ENCODE measurements around the gene VAMP5. TPM values are rescaled to one million over a fixed set of nuclear protein-coding genes. Genes with fewer than 3 reads are reported as not detected.

Gene VAMP5
- total and polyA plus RNA-seq, 9 of the 15 experiments (the other 6 are each of a cell fraction or from before 2014, with no cell fraction given) = 0.54 to 1.9 (median 1.5) TPM; not detected in 2

DNA sequence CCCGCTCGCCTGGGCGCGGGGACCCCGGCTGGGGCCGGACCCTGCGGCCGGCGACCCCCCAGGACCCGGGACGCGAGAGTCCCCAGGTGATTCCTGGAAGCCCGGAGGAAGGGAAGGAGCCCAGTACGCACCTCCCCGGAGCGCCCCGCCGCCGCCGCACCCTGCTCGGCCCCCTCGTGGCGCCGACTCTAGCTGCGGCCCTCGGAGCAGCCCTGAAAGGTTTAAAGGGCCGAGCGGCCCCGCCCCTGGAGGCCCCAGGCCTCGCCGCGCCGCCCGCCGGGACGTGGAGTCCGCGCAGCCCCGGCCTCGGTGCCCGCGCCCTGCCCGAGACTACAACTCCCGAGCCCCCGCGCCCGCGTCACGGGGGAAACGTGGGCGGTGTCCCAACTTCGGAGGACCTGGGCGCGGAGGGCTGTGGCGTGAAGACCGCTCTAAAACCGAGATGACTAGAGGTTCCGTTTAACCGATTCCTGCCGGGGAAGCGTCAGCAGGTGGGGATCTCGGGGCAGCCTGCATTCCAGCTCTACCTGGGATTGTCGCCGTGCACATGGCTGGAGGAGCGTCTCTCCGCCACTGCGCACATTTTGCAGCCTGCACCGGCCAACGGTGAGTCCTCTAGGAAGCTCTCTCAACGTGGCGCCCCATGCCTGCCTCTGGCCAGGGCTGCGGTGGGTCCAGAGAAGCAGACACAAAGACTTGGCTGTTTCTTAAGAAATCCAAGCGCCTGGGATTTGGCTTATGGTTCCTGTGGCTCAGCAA lies 18.4 kb downstream of the VAMP5 start, which contains the start of gene TMEM150A (continued):
- TF ChIP-seq, protein P1, sequence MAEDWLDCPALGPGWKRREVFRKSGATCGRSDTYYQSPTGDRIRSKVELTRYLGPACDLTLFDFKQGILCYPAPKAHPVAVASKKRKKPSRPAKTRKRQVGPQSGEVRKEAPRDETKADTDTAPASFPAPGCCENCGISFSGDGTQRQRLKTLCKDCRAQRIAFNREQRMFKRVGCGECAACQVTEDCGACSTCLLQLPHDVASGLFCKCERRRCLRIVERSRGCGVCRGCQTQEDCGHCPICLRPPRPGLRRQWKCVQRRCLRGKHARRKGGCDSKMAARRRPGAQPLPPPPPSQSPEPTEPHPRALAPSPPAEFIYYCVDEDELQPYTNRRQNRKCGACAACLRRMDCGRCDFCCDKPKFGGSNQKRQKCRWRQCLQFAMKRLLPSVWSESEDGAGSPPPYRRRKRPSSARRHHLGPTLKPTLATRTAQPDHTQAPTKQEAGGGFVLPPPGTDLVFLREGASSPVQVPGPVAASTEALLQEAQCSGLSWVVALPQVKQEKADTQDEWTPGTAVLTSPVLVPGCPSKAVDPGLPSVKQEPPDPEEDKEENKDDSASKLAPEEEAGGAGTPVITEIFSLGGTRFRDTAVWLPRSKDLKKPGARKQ (CRISPR knock-in tag; IDR thresholded peaks at IDR 0.05) = no peak
- TF ChIP-seq HNRNPK (IDR thresholded peaks at IDR 0.05; ENCODE audit: low read depth, low read length, poor library complexity, severe bottlenecking) (no peak), ZFP1 (CRISPR knock-in tag; IDR thresholded peaks at IDR 0.05) (no peak), GMEB1 (CRISPR knock-in tag; IDR thresholded peaks at IDR 0.05) (peak; percentile 58), FOXP4 (CRISPR knock-in tag; IDR thresholded peaks at IDR 0.05; ENCODE audit: borderline replicate concordance) (no peak)
- TF ChIP-seq, protein P2, sequence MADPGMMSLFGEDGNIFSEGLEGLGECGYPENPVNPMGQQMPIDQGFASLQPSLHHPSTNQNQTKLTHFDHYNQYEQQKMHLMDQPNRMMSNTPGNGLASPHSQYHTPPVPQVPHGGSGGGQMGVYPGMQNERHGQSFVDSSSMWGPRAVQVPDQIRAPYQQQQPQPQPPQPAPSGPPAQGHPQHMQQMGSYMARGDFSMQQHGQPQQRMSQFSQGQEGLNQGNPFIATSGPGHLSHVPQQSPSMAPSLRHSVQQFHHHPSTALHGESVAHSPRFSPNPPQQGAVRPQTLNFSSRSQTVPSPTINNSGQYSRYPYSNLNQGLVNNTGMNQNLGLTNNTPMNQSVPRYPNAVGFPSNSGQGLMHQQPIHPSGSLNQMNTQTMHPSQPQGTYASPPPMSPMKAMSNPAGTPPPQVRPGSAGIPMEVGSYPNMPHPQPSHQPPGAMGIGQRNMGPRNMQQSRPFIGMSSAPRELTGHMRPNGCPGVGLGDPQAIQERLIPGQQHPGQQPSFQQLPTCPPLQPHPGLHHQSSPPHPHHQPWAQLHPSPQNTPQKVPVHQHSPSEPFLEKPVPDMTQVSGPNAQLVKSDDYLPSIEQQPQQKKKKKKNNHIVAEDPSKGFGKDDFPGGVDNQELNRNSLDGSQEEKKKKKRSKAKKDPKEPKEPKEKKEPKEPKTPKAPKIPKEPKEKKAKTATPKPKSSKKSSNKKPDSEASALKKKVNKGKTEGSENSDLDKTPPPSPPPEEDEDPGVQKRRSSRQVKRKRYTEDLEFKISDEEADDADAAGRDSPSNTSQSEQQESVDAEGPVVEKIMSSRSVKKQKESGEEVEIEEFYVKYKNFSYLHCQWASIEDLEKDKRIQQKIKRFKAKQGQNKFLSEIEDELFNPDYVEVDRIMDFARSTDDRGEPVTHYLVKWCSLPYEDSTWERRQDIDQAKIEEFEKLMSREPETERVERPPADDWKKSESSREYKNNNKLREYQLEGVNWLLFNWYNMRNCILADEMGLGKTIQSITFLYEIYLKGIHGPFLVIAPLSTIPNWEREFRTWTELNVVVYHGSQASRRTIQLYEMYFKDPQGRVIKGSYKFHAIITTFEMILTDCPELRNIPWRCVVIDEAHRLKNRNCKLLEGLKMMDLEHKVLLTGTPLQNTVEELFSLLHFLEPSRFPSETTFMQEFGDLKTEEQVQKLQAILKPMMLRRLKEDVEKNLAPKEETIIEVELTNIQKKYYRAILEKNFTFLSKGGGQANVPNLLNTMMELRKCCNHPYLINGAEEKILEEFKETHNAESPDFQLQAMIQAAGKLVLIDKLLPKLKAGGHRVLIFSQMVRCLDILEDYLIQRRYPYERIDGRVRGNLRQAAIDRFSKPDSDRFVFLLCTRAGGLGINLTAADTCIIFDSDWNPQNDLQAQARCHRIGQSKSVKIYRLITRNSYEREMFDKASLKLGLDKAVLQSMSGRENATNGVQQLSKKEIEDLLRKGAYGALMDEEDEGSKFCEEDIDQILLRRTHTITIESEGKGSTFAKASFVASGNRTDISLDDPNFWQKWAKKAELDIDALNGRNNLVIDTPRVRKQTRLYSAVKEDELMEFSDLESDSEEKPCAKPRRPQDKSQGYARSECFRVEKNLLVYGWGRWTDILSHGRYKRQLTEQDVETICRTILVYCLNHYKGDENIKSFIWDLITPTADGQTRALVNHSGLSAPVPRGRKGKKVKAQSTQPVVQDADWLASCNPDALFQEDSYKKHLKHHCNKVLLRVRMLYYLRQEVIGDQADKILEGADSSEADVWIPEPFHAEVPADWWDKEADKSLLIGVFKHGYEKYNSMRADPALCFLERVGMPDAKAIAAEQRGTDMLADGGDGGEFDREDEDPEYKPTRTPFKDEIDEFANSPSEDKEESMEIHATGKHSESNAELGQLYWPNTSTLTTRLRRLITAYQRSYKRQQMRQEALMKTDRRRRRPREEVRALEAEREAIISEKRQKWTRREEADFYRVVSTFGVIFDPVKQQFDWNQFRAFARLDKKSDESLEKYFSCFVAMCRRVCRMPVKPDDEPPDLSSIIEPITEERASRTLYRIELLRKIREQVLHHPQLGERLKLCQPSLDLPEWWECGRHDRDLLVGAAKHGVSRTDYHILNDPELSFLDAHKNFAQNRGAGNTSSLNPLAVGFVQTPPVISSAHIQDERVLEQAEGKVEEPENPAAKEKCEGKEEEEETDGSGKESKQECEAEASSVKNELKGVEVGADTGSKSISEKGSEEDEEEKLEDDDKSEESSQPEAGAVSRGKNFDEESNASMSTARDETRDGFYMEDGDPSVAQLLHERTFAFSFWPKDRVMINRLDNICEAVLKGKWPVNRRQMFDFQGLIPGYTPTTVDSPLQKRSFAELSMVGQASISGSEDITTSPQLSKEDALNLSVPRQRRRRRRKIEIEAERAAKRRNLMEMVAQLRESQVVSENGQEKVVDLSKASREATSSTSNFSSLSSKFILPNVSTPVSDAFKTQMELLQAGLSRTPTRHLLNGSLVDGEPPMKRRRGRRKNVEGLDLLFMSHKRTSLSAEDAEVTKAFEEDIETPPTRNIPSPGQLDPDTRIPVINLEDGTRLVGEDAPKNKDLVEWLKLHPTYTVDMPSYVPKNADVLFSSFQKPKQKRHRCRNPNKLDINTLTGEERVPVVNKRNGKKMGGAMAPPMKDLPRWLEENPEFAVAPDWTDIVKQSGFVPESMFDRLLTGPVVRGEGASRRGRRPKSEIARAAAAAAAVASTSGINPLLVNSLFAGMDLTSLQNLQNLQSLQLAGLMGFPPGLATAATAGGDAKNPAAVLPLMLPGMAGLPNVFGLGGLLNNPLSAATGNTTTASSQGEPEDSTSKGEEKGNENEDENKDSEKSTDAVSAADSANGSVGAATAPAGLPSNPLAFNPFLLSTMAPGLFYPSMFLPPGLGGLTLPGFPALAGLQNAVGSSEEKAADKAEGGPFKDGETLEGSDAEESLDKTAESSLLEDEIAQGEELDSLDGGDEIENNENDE (IDR thresholded peaks at IDR 0.05; ENCODE audit: low read depth, low read length) = no peak
- TF ChIP-seq, protein P3, sequence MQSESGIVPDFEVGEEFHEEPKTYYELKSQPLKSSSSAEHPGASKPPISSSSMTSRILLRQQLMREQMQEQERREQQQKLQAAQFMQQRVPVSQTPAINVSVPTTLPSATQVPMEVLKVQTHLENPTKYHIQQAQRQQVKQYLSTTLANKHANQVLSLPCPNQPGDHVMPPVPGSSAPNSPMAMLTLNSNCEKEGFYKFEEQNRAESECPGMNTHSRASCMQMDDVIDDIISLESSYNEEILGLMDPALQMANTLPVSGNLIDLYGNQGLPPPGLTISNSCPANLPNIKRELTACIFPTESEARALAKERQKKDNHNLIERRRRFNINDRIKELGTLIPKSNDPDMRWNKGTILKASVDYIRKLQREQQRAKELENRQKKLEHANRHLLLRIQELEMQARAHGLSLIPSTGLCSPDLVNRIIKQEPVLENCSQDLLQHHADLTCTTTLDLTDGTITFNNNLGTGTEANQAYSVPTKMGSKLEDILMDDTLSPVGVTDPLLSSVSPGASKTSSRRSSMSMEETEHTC (IDR thresholded peaks at IDR 0.05) = no peak

All from K562 (cell line).